H9 (cell line): ENCODE data around the gene COL4A1. TPM values are rescaled to one million over a fixed set of nuclear protein-coding genes. Genes with fewer than 3 reads are reported as not detected.

Experiments used
- DNase-seq: peaks from one replicate; pipeline ENCODE4 v3.0.0-alpha.2; 2017
- H2AFZ ChIP-seq: one replicate; pipeline ENCODE4 v1.6.1; 2013; ENCODE audit warnings: mild to moderate bottlenecking, low read length, control low read depth, moderate library complexity
- H2AK5ac ChIP-seq: 2 replicates; pipeline ENCODE4 v1.6.1; 2013; ENCODE audit warnings: low read length, control low read depth, mixed read lengths; ENCODE audit not compliant: insufficient read length
- H2BK120ac ChIP-seq: one replicate; pipeline ENCODE4 v1.6.1; 2013; ENCODE audit warnings: low read depth, mild to moderate bottlenecking, low read length, control low read depth, inconsistent platforms; ENCODE audit not compliant: poor library complexity, severe bottlenecking
- H2BK12ac ChIP-seq: 2 replicates; pipeline ENCODE4 v1.6.1; 2013; ENCODE audit warnings: low read length, control low read depth, mixed read lengths, low read depth; ENCODE audit not compliant: insufficient read length
- H2BK15ac ChIP-seq: 2 replicates; pipeline ENCODE4 v1.6.1; 2013; ENCODE audit warnings: low read depth, low read length, control low read depth
- H2BK20ac ChIP-seq: one replicate; pipeline ENCODE4 v1.6.1; 2013; ENCODE audit warnings: low read depth, mild to moderate bottlenecking, low read length, control low read depth, inconsistent platforms; ENCODE audit not compliant: poor library complexity, severe bottlenecking
- H2BK5ac ChIP-seq: 2 replicates; pipeline ENCODE4 v1.6.1; 2013; ENCODE audit warnings: low read length, control low read depth, mixed read lengths; ENCODE audit not compliant: insufficient read length
- H3K14ac ChIP-seq: 2 replicates; pipeline ENCODE4 v1.6.1; 2013; ENCODE audit warnings: low read length, control low read depth; ENCODE audit not compliant: insufficient read depth
- H3K18ac ChIP-seq: 2 replicates; pipeline ENCODE4 v1.6.1; 2013; ENCODE audit warnings: low read depth, mild to moderate bottlenecking, mixed read lengths, low read length, control low read depth; ENCODE audit not compliant: insufficient read length
- H3K23ac ChIP-seq: 2 replicates; pipeline ENCODE4 v1.6.1; 2013; ENCODE audit warnings: low read length, control low read depth, mixed read lengths, low read depth; ENCODE audit not compliant: insufficient read length
- H3K23me2 ChIP-seq: 2 replicates; pipeline ENCODE4 v1.6.1; 2013; ENCODE audit warnings: low read depth, mild to moderate bottlenecking, mixed read lengths, low read length, control low read depth; ENCODE audit not compliant: insufficient read length, poor library complexity, severe bottlenecking
- H3K27ac ChIP-seq: 2 replicates; pipeline ENCODE4 v1.5.1; 2013; ENCODE audit warnings: low read length, control low read depth, mixed read lengths, low read depth; ENCODE audit not compliant: insufficient read length
- H3K27me3 ChIP-seq: 2 replicates; pipeline ENCODE4 v1.6.1; 2013; ENCODE audit warnings: low read length, control low read depth, inconsistent platforms; ENCODE audit not compliant: insufficient read depth
- H3K4ac ChIP-seq: 2 replicates; pipeline ENCODE4 v1.6.1; 2013; ENCODE audit warnings: low read depth, mild to moderate bottlenecking, control low read depth, inconsistent platforms, low read length, moderate library complexity
- H3K4me1 ChIP-seq: 2 replicates; pipeline ENCODE4 v1.6.1; 2013; ENCODE audit warnings: low read length, control low read depth, inconsistent platforms; ENCODE audit not compliant: insufficient read depth
- H3K4me2 ChIP-seq: 2 replicates; pipeline ENCODE4 v1.6.1; 2013; ENCODE audit warnings: low read length, control low read depth, mixed read lengths; ENCODE audit not compliant: insufficient read length, insufficient read depth
- H3K56ac ChIP-seq: 2 replicates; pipeline ENCODE4 v1.6.1; 2013; ENCODE audit warnings: low read depth, mild to moderate bottlenecking, mixed read lengths, low read length, control low read depth; ENCODE audit not compliant: insufficient read length
- H3K79me1 ChIP-seq: 2 replicates; pipeline ENCODE4 v1.6.1; 2013; ENCODE audit warnings: low read depth, mild to moderate bottlenecking, moderate library complexity, low read length, control low read depth, inconsistent platforms; ENCODE audit not compliant: insufficient read depth, poor library complexity, severe bottlenecking
- H3K79me2 ChIP-seq: 2 replicates; pipeline ENCODE4 v1.6.1; 2013; ENCODE audit warnings: low read length, control low read depth, inconsistent platforms; ENCODE audit not compliant: insufficient read depth
- H3K9ac ChIP-seq: 2 replicates; pipeline ENCODE4 v1.6.1; 2013; ENCODE audit warnings: low read length, control low read depth, mixed read lengths; ENCODE audit not compliant: insufficient read length; ENCODE audit errors: extremely low read depth
- H3K9me3 ChIP-seq: one replicate; pipeline ENCODE4 v1.6.1; 2013; ENCODE audit warnings: low read depth, low read length, inconsistent platforms; ENCODE audit not compliant: control insufficient read depth
- H3T11ph ChIP-seq: one replicate; pipeline ENCODE4 v1.6.1; 2013; ENCODE audit warnings: mild to moderate bottlenecking, low read length, control low read depth, inconsistent platforms
- H4K20me1 ChIP-seq: one replicate; pipeline ENCODE4 v1.6.1; 2013; ENCODE audit not compliant: control insufficient read depth, insufficient read length, insufficient read depth
- H4K5ac ChIP-seq: 2 replicates; pipeline ENCODE4 v1.6.1; 2013; ENCODE audit warnings: low read depth, mild to moderate bottlenecking, mixed read lengths, low read length, control low read depth; ENCODE audit not compliant: insufficient read length
- H4K8ac ChIP-seq: replicated peaks from 2 replicates; pipeline ENCODE4 v1.6.1; 2013; ENCODE audit warnings: low read length, control low read depth, mixed read lengths, low read depth; ENCODE audit not compliant: insufficient read length
- H4K91ac ChIP-seq: 2 replicates; pipeline ENCODE4 v1.6.1; 2013; ENCODE audit warnings: low read depth, mild to moderate bottlenecking, moderate library complexity, mixed read lengths, low read length, control low read depth; ENCODE audit not compliant: insufficient read length
- H3K27ac Mint-ChIP-seq, 3 experiments: 2 replicates in 2 of 3; 3 replicates in 1 of 3; pipeline ENCODE4 v1.8.0; 2020 to 2021; ENCODE audit warnings: mixed read lengths in 3 of 3, mild to moderate bottlenecking in 1 of 3, moderate library complexity in 1 of 3
- H3K27me3 Mint-ChIP-seq: 2 replicates; pipeline ENCODE4 v1.8.0; 2021; ENCODE audit warnings: low read depth, mild to moderate bottlenecking, moderate library complexity, mixed read lengths
- H3K36me3 Mint-ChIP-seq, 3 experiments: 2 replicates in 2 of 3; 3 replicates in 1 of 3; pipeline ENCODE4 v1.8.0; 2020 to 2021; ENCODE audit warnings: low read depth in 3 of 3, mixed read lengths in 3 of 3; ENCODE audit not compliant: insufficient read depth in 1 of 3
- H3K4me1 Mint-ChIP-seq, 2 experiments: 2 replicates each; pipeline ENCODE4 v1.8.0; 2020; ENCODE audit warnings: mixed read lengths in 2 of 2
- H3K4me3 Mint-ChIP-seq, 2 experiments: 2 replicates in 1 of 2; 3 replicates in 1 of 2; pipeline ENCODE4 v1.8.0; 2020 to 2021; ENCODE audit warnings: mild to moderate bottlenecking in 2 of 2, mixed read lengths in 2 of 2, moderate library complexity in 1 of 2
- H3K9me3 Mint-ChIP-seq, 2 experiments: 2 replicates in 1 of 2; 3 replicates in 1 of 2; pipeline ENCODE4 v1.8.0; 2020; ENCODE audit warnings: mild to moderate bottlenecking in 2 of 2, mixed read lengths in 2 of 2, moderate library complexity in 1 of 2
- CTCF ChIP-seq: fragments of 200-600 bp; sonication (generic); conservative IDR thresholded peaks from 3 replicates; pipeline ENCODE4 v1.8.0; 2021; ENCODE audit warnings: antibody characterized with exemption, mild to moderate bottlenecking
- WGBS: extraction: QIAGEN DNeasy Blood & Tissue Kit; methylation state at CpG from one replicate; pipeline ENCODE4 v1.1.7; 2013; ENCODE audit warnings: missing lambda C conversion rate, low lambda C conversion rate, mixed read lengths; ENCODE audit not compliant: insufficient read length; ENCODE audit errors: extremely low coverage; 5-methylcytosine and 5-hydroxymethylcytosine counted together
- total RNA-seq: library from RNA; stranded (reverse); gene quantifications from 2 replicates; pipeline ENCODE4 v1.2.1, GENCODE V29; 2021

The COL4A1 gene
- total RNA-seq, 1 experiment from 2014 or later: 73.1 TPM

GRCh38 chr13:110206996-110207395 is 100.0 kb downstream of the COL4A1 start:
- H3K14ac ChIP-seq: no peak overlapping the region
- no peak overlapping the region for H4K91ac ChIP-seq
- peaks cover 0 to 21% (median 3%) of the 10 kb centered on the region in 3 experiments; a peak in 5 of 7 replicates for H3K36me3 Mint-ChIP-seq
- H3K4me1 ChIP-seq: no peaks in the 10 kb centered on the region
- TF ChIP-seq CTCF: no peak
- no peak overlapping the region for H3T11ph ChIP-seq
- peak overlapping the region in 1 of 3 experiments; percentile 52; a peak in 1 of 7 replicates for H3K27ac Mint-ChIP-seq
- H3K4me2 ChIP-seq: no peak overlapping the region
- no peaks in the 10 kb centered on the region for H3K23me2 ChIP-seq
- no peak overlapping the region for H4K8ac ChIP-seq
- no peaks in the 10 kb centered on the region for H3K79me2 ChIP-seq
- H2BK12ac ChIP-seq: no peak overlapping the region
- no peak overlapping the region for H3K27ac ChIP-seq
- no peak overlapping the region for H3K4me3 Mint-ChIP-seq
- H2AK5ac ChIP-seq: no peak overlapping the region
- no peaks in the 10 kb centered on the region for H3K4me1 Mint-ChIP-seq
- no peak for DNase-seq
- H2BK120ac ChIP-seq: no peak overlapping the region
- no peak overlapping the region for H3K4ac ChIP-seq
- no peaks in the 10 kb centered on the region for H3K9me3 Mint-ChIP-seq
- no peak overlapping the region for H2BK15ac ChIP-seq
- H4K20me1 ChIP-seq: no peaks in the 10 kb centered on the region
- H3K9ac ChIP-seq: no peak overlapping the region
- no peaks in the 10 kb centered on the region for H3K27me3 Mint-ChIP-seq
- no CpG with 5 or more reads among the region's 2 CpGs for WGBS
- H3K56ac ChIP-seq: no peak overlapping the region
- H3K9me3 ChIP-seq: no peaks in the 10 kb centered on the region
- no peaks in the 10 kb centered on the region for H3K79me1 ChIP-seq
- H2AFZ ChIP-seq: no peak overlapping the region
- no peak overlapping the region for H2BK20ac ChIP-seq
- H4K5ac ChIP-seq: no peak overlapping the region
- H3K23ac ChIP-seq: no peak overlapping the region
- no peaks in the 10 kb centered on the region for H3K27me3 ChIP-seq
- no peak overlapping the region for H3K18ac ChIP-seq
- no peak overlapping the region for H2BK5ac ChIP-seq
